GM12801 (cell line): ENCODE data around the gene KDM3B.

ENCODE experiments used
- TF ChIP-seq, protein P1 (sequence below): IDR thresholded peaks from one replicate; pipeline ENCODE4 v1.5.1; 2011; ENCODE audit warnings: control low read depth; ENCODE audit not compliant: insufficient read length; ENCODE audit errors: extremely low read depth

KDM3B gene

DNA sequence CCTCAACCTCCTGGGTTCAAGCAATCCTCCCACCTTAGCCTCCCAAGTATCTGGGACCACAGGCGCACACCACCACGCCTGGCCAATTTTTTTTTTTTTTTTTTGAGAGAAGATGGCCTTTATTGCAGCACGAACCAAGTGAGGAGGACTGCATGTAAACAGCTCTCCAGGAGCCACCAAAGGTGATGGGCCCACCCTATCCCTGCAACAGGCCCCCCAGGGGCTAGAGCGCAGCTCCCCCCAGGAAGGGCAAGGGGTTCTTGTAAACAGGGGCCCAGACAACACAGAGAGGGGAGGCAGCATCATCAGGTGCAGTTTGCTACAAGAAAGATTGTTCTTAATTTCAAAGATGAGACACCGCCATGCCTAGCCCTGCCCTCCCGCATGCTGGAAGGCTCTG is 100.2 kb downstream of the KDM3B start:
- TF ChIP-seq, protein P1, sequence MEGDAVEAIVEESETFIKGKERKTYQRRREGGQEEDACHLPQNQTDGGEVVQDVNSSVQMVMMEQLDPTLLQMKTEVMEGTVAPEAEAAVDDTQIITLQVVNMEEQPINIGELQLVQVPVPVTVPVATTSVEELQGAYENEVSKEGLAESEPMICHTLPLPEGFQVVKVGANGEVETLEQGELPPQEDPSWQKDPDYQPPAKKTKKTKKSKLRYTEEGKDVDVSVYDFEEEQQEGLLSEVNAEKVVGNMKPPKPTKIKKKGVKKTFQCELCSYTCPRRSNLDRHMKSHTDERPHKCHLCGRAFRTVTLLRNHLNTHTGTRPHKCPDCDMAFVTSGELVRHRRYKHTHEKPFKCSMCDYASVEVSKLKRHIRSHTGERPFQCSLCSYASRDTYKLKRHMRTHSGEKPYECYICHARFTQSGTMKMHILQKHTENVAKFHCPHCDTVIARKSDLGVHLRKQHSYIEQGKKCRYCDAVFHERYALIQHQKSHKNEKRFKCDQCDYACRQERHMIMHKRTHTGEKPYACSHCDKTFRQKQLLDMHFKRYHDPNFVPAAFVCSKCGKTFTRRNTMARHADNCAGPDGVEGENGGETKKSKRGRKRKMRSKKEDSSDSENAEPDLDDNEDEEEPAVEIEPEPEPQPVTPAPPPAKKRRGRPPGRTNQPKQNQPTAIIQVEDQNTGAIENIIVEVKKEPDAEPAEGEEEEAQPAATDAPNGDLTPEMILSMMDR, result no peak

DNA sequence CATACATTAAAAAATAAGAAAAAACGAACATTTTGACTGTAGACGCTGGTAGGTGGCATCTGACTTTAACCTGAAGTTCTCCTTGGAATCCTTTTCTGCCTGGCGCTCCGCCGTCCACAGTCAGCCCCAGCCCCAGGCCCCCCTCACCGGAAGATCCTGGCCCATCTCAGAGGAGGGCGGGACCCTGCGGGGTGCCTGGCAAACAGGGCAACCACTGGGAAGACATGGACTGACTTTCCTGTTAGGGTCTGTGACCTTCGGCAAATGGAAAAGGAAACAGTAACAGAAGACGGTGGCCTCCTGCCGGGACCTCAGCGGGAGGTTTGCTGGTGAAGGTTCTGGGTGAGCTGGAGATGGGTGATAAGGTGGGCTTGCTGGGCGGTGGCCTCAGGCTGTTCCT is 101.1 kb downstream of the KDM3B start:
- TF ChIP-seq, protein P1, result no peak

DNA sequence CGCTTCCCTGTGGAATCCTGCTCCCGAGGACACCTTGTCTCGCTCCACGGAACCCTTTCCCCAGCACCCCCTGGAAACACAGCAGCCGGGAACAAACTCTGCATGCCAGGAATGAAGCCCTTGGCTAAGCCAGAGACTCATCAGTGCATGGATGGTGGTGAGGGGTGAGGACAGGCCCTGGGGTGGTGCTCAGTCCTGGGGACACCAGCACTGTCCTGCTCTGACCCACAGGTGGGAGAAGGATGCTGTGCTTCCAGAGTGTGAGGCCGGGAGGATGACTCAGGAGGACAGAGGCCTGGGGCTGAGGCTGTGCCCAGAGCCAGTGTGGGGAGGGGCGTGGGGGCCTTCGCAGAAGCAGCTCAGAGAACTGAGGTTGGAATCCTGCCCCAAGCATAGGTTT is 101.6 kb downstream of the KDM3B start:
- TF ChIP-seq, protein P1, result no peak

DNA sequence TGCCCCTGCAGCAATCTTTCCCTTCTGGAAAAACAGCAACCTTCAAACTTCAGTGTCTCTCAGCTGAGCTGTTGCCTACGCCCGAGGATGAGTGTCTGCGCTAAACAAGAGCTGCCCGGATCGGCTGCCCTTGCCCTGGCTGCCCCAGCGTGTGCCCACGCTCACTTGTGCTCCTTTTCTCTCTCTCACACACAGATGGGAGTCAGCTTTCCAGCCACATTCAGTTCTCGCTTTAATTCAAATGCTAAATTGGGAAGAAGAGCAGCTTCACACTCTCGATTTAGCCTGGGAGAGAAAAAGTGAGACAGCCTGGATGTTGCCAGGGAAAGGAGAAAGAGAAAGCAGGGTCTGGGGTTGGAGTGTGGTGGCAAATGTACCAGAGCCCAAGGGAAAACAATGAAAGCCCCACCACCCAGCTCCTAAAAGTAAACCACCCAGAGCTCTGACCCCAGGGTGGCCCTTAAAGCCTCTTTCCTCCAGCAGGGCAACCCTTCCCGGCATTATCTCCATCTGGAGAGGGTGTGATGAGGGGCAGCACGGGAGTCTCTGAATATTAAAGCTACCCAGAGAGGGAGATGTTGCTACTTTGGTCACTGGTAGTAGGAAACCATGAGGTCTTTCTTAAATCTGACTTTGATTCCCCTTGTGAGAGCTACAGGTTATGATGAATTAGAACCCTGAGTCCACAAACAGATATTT is 102.9 kb downstream of the KDM3B start:
- TF ChIP-seq, protein P1, result no peak

DNA sequence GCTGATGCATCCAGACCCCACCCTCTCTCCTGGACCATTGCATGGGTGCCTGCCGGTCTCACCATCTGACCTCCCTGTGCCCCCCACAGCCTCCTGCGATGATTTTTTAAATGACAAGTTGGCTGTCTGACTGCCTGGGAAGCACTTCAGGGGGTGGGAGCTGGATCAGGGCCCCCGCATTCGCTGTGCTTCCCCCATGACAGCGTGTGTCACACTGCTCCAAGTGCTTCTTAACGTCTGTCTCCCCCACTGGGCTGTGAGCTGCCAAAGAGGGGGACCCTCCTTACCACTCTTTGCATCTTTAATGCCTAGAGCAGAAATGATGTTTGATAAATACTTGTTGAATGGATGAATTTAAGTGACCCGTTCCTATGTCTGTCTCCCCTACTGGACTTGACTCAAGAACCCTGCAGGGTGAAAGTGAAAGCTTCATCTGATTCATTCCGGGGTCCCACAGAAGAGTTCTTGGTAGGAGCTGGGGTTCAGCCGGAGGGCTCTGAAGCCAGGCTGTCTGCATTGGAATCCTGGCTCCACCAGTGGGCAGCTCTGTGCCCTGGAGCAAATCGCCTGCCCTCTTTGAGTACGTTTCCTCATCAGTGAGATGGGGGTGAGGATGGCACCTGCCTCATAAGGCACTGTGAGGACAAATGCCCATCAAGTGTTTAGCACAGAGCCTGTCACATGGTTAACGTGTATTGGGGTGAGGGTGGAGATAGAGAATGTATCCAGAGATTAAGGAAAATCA is 105.2 kb downstream of the KDM3B start:
- TF ChIP-seq, protein P1, result no peak

DNA sequence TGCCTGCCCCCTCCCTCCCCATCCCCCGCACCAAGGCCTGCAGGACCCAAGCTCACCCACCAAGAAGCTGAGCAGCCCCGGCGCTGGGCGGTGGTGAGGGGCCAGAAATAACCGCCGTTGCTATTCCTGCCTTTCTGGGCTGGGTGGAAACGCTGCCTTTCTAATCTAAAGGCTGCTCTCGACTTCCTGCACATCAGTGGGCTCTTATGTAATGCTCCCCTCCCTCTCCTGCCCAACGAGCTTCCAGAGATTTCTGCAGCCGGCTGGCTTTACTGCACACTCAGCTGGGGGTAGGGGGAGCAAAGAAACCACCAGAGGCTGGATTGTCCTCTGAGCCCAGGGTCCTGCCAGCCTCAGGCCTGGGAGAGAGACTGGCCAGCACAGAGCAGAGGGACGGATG is 105.9 kb downstream of the KDM3B start:
- TF ChIP-seq, protein P1, result no peak

DNA sequence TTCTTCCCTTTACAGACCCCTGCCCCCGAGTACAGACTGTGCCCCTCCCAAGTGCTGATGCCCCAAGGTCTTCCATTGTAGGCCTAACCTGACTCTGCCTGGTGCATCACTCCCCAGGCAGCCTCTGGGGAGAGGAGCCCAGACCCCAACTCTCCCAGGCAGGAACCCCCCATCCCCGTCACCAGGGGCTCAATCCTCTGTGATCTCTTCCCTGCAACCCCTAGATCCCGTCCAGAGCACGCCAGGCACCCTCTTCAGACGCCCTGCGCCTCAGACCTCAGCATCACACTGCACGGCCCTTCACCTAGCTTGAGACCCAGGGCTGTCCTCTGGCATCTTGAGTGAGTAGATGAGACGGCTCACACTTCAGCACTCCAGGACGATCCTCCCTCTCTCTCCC is 106.4 kb downstream of the KDM3B start:
- TF ChIP-seq, protein P1, result no peak
